NOMO-1 treated with dmso at 0.1 percent for 144 hours (cell line): ENCODE data around the gene PROCR.
"Not testable (repeated sequence)": the region's sequence is repeated elsewhere in the genome, so short reads cannot be mapped to it uniquely, and the experiment has no call there.

Experiments used
- DNase-seq: peaks from one replicate; lab custom pipeline; 2025; ENCODE audit not compliant: unreplicated experiment; lab: John Stamatoyannopoulos, UW

PROCR gene

DNA sequence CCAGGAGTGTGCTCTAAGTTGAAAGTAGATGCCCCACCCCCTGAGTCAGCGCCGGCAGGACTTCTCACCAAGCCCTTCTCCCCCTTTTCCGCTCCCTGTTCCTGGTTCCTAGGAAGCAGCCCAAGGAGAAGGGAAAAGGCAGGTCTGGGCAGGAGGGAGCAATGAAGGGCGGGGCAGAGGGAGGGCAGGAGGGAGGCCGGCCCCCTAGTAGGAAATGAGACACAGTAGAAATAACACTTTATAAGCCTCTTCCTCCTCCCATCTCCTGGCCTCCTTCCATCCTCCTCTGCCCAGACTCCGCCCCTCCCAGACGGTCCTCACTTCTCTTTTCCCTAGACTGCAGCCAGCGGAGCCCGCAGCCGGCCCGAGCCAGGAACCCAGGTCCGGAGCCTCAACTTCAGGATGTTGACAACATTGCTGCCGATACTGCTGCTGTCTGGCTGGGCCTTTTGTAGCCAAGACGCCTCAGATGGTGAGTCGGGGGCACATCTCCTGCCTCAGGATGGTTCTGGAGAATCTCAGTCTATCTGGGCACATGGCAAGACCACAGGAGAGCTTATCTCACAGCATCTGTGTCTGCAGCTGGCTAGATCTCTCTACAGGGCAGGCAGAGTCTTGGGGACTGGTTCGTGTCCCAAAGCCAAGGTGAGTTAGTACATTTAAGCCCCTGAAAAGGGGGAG lies at the start of gene PROCR:
Gene PROCR, plus strand, starts transcription at position 320 of the 681 bp plus-strand sequence. Its CDS starts 83 bp downstream, at position 403.
- DNase-seq = peak; percentile 80

DNA sequence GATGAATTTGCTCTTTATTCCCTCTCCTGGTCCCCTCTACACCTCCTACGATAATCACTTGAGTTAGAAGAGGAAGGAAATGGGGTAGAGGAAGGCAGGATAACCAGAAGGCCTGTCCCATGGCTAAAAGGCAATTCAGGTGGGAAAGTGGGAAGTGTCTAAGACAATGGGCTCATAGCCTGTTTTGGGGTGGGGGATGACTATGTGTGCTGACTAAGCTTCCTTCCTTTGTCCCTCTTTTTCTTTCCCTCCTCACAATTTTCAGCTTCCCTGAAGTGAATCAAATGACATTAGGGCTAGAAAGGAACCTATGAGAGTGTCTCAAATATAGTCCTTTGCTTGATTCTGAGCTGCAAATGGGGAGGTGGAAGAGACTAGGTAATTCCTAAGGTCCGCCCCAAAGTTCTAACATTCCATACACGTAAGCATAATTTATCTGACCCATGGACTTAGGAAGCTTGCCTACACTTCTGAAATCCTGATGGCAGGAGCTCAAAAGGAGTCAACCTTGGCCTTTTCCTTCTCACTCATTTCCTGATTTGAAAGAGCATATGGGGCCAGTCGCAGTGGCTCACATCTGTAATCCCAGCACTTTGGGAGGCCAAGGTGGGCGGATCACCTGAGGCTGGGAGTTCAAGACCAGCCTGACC lies 49.0 kb upstream of the PROCR start:
- DNase-seq = no peak

DNA sequence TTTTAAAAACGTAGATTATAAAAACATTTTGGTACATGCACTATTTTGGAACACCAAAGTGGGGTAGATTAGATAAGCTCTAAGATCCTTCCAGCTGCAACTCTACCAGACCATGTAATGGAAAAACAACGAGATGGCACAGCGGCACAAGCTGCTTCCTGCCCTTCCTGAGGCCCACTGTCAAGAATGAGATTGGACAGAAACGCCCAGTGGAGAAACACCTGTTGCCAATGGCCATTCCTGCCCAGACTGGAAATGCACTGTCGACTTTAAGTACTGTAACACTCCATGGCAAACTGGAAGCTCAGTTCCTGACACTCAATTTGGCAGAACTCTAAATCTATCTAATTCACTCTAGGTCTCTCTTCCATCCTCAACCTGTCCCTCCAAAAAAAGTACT lies 46.1 kb upstream of the PROCR start:
- no peak for DNase-seq

DNA sequence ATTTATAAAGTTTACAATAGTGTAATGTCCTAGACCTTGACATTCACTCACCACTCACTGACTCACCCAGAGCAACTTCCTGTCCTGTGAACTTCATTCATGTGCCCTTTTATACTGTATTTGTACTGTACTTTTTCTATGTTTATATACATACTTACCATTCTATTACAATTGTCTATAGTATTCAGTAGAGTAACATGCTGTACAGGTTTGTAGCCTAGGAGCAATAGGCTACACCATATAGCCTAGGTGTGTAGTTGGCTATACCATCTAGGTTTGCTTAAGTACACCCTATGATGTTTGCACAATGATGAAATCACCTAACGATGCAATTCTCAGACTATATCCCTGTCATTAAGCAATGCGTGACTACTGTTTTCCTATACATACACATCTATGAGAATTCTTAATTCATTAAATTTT lies 42.2 kb upstream of the PROCR start:
- no peak for DNase-seq

DNA sequence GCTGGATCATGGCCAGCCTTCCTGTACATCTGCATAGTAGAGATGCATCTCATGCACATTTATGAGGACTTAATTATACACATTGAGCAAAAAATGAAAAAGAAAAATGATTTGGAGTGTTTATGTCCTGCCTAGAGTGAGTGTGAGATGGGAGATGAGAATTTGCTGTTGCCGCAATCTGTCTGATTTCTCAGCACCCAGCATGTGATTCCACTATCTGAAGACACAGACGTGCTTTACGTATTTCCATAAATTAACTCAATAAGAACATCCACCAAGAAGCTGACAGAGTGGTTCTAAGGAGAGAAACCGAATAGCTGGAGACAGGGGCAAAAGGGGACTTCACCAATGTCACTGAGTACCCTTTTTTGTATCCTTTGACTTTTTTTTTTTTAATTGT lies 39.9 kb upstream of the PROCR start:
- no peak for DNase-seq

DNA sequence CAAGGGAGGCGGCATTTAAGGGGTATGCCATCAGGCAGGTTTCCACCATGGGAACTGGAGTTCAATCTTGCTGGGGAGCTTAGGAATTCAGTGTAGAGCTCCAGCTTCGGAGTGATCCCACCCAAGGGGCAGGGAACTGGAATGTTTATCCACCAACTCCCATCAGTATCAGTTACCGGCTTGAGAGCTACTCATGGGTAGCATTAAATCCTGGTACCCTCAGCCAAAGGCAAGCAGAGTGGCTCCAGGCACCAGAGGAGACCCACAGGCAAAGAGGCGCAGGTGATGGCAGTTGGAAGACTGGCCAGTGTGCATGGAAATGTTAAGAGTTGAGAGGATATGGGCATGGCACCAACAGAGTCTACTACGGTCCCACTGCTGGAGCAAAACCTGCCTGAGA lies 38.8 kb upstream of the PROCR start:
- DNase-seq = no peak

DNA sequence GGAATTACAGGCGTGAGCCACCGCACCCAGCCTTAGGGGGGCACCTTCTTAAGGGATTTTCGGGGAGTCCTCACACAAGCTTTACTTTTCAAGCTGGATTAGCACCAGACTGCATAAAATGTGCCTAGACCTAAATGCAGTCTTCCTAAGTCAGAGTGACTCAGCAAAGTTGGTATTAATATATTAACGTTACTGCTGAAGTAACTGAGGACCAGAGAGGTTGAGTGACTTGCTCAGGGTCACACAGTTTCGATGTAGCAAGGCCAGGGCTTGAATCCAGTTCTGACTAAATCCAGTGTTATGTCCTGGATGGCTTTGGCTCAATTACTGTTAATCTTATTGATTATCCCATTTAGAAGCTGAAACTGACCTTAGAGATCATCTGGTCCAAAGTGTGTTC lies 38.1 kb upstream of the PROCR start:
- DNase-seq = no peak

DNA sequence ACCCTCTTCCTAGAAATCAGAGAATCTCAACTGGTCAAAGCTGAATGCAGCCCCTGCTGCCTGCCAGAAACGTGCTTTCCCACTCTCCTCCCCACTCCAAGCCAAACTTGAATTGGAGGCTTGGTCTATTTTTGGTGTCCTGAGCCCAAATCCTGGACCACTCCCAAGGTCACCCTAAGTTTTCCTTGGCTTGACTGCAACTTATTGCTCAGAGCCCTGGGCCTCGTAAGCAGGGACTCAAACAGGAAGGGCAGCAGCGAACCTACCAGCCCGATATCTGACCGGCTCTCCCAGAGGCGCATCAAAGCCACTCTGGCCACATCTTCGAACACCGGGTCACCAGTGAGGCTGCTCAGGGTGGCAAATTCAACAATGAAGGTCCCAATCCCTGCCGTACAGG lies 37.4 kb upstream of the PROCR start:
- DNase-seq = no peak

DNA sequence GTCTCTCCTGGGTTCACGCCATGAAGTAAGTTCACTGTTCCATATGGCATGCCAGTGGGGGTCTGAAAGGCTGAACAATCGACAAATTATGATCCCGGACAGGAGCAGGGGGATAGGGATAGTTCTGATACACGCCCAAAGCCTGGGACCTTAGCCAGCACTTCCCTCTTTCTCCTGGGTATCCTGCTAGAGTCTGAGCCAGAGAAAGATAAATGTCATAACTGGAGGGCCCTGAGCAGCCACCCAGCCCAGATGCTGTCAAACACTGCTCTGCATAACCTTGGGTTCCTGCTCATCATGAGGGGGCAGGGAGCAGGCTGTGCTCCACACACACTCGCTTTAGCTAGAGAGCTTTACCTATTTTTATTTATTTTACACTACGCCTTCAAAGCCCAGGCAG lies 37.0 kb upstream of the PROCR start:
- no peak for DNase-seq

DNA sequence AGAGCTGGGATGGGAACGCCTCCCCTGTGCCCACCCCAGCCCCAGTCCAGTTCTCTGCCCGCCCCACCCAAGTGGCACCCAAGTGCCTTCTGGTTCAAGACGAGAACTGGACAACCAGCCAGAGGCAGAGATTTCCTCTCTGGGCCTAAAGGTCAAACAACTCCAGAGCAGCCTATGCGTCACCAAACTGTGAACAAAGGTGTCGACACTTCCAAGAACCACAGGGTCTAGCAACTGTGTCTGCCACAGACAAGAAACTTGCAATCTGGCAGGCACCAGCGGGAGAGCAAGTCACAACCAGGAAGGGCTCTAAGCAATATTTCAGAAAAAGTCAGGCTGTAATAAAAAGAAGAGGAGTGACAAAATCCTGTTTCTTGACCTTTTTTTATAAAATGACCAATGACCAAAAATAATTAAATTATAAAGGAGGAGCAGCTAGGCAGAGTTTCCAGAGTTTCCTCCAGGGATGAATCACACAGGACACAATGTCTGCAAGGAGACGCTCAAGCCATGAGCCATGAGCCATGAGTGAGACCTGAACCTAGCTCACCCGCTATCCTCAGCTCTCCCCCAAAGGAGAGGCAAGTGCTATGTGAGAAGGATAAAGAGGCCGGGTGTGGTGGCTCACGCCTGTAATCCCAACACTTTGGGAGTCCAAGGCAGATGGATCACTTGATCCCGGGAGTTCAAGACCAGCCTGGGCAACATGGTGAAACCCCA lies 35.8 kb upstream of the PROCR start:
- DNase-seq = no peak

DNA sequence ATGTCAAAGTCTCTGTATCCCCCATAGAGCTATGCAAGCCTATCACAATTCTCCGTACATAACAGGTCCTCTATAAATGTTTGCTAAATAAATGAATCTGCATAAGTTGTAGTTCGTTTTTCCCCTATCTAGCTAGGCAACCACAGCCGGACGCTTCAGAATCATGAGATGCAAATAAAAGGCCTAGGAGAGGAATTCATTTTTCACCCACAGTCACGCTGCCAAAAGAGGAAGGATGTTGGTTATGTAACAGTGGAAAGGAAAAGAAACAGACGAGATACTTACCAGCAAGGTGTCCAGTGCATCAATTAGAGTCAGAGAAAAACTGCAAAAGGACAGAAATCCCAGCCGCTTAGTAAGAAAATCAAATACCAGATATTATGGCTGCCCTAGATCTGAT lies 27.2 kb upstream of the PROCR start:
- DNase-seq = peak; percentile 70

DNA sequence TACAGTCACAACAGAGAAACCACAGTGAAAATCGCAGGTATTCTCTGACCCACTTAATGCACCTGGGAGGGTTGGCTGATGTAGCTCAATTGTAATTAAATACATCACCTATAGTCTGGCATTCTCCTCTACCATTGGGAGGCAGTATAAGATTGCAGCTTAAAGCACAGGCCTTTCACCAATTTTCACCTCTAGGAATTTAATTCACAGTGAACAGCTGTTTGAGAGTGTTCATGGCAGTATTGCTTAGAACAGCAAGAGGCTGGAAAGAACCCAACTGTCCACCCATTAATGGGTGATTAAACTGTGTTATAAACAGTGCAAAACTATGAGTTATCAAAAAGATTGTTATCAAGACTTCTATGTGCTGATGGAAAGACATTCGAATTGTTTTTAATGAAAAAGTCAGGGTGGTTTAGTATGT lies 26.7 kb upstream of the PROCR start:
- DNase-seq = no peak

DNA sequence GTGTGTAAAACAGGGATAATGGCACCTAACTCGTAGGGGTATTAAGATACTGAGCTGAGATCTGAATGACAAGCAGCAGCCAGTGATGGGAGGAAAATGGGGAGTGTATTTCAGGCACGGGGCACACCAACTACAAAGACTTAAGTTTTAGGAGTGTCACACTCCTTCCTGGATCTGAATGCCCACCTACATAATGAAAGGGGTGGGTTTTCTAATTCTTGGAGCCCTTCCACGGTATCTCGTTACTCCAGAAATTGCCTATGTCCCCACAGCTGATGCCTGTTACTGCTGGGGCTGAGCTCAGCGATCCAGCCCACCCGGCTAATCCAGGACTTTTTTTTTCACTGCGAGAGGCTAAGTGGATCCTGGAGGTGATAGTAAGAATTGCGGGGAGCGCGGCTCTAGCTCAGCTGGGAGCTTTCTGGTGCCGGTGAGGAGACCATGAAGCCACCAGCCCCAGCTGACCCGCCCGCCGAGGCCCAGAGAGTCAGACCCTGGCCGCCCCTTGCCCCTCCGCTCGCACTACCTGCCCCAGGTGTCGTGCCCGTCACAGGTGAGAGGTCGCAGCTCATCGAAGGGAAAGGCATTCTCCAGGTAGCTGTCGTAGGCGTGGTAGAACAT lies 25.5 kb upstream of the PROCR start:
- DNase-seq = peak; percentile 2

DNA sequence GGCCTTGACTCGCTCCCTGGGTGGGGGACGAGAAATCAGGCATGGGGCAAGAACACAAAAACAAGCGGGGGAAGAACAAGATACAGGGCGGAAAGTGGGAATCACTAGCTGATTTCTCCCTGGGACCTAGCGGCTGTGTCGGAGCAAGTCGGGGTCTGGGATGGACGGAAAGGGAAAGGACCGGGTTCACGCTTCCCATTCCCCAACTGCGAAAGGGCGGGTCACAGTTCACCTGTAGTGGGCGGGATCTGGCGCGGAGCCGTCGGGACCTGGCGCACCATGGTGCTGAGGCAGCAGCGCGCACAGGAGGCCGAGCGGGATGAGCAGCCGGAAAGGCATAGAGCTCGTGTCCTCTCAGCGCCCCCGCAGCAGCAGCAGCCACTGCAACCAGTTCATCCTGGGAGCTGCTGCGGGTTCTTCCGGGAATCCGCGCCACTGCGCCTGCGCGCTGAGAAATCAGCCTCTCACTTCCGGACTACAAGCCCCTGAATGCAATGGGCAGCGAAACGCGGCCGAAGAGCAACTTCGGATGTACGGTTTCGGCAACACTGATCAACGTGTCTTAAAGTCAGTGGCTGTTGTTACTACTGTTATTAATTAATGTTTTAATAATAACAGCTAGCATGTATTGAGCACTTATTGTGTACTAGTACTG lies 24.8 kb upstream of the PROCR start, which contains the start of gene EDEM2:
Gene EDEM2, minus strand, starts transcription at position 417 of the 655 bp plus-strand sequence. Its CDS starts 78 bp downstream, at position 339.
- peak; percentile 81 for DNase-seq

DNA sequence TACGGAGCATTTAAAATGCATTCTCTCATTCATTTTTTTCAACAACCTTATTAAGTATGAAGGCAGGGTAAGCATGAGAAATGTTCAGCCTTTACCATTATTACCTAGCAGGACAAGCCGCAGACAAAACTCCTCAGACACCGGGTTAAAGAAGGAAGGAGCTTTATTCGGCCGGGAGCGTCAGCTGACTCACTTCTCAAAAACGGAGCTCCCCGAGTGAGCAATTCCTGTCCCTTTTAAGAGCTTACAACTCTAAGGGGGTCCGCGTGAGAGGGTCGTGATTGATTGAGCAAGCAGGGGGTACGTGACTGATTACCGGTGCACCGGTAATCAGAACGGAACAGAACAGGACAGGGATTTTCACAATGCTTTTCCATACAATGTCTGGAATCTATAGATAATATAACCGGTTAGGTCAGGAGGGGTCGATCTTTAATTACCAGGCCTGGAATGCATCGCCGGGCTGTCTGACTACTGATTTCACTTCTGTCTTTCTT lies 24.2 kb upstream of the PROCR start:
- not testable (repeated sequence) for DNase-seq

DNA sequence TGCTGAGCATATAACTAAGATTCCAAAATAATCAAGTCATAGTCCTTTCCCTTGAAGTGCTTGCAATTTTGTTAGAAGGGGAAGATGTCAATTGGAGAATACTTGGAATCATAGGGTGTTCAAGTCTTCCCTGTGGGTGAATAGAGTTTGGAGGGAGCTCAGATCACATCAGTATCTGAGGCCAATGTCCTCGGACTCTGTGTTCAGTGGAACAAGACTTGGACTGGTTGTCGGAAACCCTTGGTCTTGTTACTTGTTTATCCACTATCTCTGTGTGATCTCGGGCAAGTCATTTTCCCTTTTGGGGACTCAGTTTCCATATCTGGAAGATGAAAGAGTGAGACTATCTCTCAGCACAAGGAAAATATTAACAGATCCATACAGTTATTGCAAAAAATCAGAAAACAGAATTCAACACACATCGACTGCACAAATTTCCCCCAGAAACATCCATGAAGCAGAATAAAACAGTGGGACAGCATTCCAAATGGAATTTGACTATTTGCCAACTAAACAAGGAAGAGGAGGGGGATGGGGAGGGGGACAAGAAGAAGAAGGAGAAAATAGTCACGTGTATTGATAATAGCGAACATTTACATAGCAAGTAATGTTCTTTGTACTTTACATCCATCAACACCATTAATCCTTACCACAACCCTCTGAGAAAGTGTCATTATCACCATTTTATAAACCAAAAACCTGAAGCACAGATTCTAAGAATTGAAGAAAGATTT lies 20.9 kb upstream of the PROCR start:
- no peak for DNase-seq

DNA sequence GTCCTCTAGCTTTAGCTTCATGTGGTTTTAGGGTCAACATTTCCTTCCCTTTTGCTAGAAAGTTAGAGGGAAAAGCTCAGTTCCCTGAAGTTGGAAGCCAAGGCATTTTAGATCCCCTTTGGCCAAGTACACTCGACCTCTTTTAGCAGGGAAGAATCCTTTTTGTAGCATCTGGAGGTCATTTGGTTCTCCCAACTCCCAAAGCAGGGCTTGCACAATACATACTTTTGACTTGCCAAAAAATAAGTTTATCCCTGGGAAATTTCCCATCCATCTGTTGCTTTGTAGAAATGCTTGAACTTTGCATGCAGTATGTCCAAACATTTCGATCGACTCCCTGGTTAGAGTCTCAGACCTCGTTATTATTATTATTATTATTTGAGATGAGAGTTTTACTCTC lies 20.1 kb upstream of the PROCR start:
- no peak for DNase-seq

DNA sequence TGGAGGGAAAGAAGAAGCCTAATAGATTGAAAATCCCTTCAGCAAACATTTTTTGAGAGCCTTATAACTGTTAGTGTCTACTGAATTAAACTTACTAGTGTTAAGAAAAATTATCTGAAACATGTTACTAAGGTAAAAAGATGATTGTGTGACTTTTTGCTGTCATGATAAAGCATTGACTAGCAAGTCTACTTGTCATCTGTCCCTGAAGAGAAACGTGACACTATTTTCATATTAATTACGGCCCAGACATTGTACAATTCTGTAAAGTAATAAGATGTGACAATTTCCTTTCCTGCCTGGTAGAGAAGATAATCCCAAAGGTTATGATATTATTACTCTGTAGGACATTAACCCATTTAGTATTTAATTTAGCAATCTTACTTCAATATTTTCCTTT lies 15.9 kb upstream of the PROCR start:
- DNase-seq = no peak

DNA sequence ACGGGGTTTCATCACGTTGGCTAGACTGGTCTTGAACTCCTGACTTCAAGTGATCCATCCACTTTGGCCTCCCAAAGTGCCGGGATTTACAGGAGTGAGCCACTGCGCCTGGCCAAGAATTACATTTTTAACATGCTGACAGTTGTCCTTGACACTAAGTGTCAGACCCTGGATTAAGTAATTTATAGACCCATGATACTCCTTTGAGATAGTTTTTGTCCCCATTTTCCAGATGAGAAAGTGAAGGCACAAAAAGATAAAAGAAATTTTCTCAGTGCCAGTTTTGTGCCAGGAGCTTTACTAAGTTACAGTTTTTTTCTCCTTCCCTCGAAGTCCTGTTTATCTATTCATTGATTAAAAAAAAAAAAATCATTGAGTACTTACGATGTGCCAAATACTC lies 14.9 kb upstream of the PROCR start:
- DNase-seq = no peak

DNA sequence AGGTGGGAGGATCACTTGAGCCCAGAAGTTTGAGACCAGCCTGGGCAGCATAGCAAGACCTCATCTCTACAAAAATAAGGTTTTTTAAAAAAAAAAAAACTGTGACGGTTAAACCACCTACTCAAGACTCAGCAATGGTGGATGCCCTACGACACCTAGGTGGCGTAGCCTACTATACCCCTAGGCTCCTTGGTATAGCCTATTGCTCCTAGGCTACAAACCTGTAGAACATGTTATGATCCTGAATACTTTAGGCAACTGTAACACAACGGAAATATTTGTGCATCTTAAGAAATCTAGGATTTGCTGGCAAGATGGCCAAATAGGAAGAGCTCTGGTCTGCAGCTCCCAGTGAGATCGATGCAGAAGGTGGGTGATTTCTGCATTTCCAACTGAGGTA lies 11.5 kb upstream of the PROCR start:
- not testable (repeated sequence) for DNase-seq
